SK-N-SH (cell line): Measurements from ENCODE around the gene HNRNPM. TPM values are rescaled to one million over a fixed set of nuclear protein-coding genes. Genes with fewer than 3 reads are reported as not detected.

Experiments used
- CTCF ChIA-PET: fragments of 300-600, 350-600 bp; formaldehyde crosslinking; extraction: SDS; loops from one replicate; lab custom pipeline; 2021; lab: Yijun Ruan, JAX
- POLR2A ChIA-PET: fragments of 350-600 bp; sonication (Branson Sonifier 250); formaldehyde crosslinking; extraction: SDS; loops from one replicate; lab custom pipeline; 2020; ENCODE audit warnings: antibody characterized with exemption, inconsistent platforms; lab: Yijun Ruan, JAX
- DNase-seq: peaks from one replicate; pipeline ENCODE4 v3.0.0; 2012
- H2AFZ ChIP-seq: fragments of 200-600 bp; sonication (generic); 2 replicates; pipeline ENCODE4 v1.8.1; 2016; ENCODE audit warnings: antibody characterized with exemption, mild to moderate bottlenecking, low read depth
- H3F3A ChIP-seq: fragments of 200-600 bp; sonication (generic); replicated peaks from 2 replicates; pipeline ENCODE3; 2016; ENCODE audit warnings: antibody characterized with exemption, mild to moderate bottlenecking; ENCODE audit not compliant: insufficient read depth
- H3K27ac ChIP-seq, 2 experiments: fragments of 200-500 bp in 1 of 2; fragments of 200-600 bp in 1 of 2; sonication (Bioruptor generic) in 1 of 2; sonication (generic), shearing (Covaris generic) in 1 of 2; 2 replicates each; pipeline versions ENCODE4 v1.5.1 to v1.6.1; 2014 to 2016; ENCODE audit warnings: low read depth in 2 of 2, inconsistent platforms in 1 of 2, low read length in 1 of 2, mild to moderate bottlenecking in 1 of 2, mixed read lengths in 1 of 2
- H3K27me3 ChIP-seq: fragments of 200-600 bp; sonication (generic), shearing (Covaris generic); 2 replicates; pipeline ENCODE4 v1.6.1; 2016; ENCODE audit warnings: mixed run types; ENCODE audit not compliant: insufficient read depth
- H3K36me3 ChIP-seq, 2 experiments: fragments of 200-500 bp in 1 of 2; fragments of 200-600 bp in 1 of 2; sonication (Bioruptor generic) in 1 of 2; sonication (generic) in 1 of 2; replicated peaks in 1 of 2; 2 replicates each; pipeline versions ENCODE3 to v1.5.1; 2014 to 2016; ENCODE audit warnings: low read length in 1 of 2, mild to moderate bottlenecking in 1 of 2; ENCODE audit not compliant: insufficient read depth in 2 of 2, control insufficient read depth in 1 of 2
- H3K4me1 ChIP-seq, 2 experiments: fragments of 200-500 bp in 1 of 2; fragments of 200-600 bp in 1 of 2; sonication (Bioruptor generic) in 1 of 2; sonication (generic), shearing (Covaris generic) in 1 of 2; 2 replicates each; pipeline versions ENCODE4 v1.5.1 to v1.6.1; 2014 to 2016; ENCODE audit warnings: low read depth in 1 of 2, low read length in 1 of 2, mixed run types in 1 of 2; ENCODE audit not compliant: insufficient read depth in 2 of 2, control insufficient read depth in 1 of 2
- H3K4me2 ChIP-seq: fragments of 200-600 bp; sonication (generic), shearing (Covaris generic); 2 replicates; pipeline ENCODE4 v1.6.1; 2017; ENCODE audit warnings: mixed run types
- H3K4me3 ChIP-seq, 2 experiments: fragments of 200-500 bp in 1 of 2; fragments of 200-600 bp in 1 of 2; sonication (Bioruptor generic) in 1 of 2; sonication (generic), shearing (Covaris generic) in 1 of 2; 2 replicates each; pipeline versions ENCODE4 v1.5.1 to v1.8.1; 2014 to 2016; ENCODE audit warnings: low read depth in 2 of 2, inconsistent platforms in 1 of 2, low read length in 1 of 2, mild to moderate bottlenecking in 1 of 2, mixed read lengths in 1 of 2, moderate library complexity in 1 of 2
- H3K79me2 ChIP-seq: fragments of 200-600 bp; sonication (generic); 2 replicates; pipeline ENCODE4 v1.8.1; 2017; ENCODE audit warnings: mild to moderate bottlenecking; ENCODE audit not compliant: insufficient read depth
- H3K9ac ChIP-seq: fragments of 200-600 bp; sonication (generic); 2 replicates; pipeline ENCODE4 v1.6.1; 2017; ENCODE audit warnings: mixed run types
- H3K9me2 ChIP-seq: fragments of 200-600 bp; sonication (generic); 2 replicates; pipeline ENCODE4 v1.6.1; 2017; ENCODE audit warnings: mixed run types
- H3K9me3 ChIP-seq: fragments of 200-600 bp; sonication (generic); 2 replicates; pipeline ENCODE4 v1.6.1; 2017; ENCODE audit warnings: mixed run types, mild to moderate bottlenecking, moderate library complexity
- H4K20me1 ChIP-seq: fragments of 200-600 bp; sonication (generic); 2 replicates; pipeline ENCODE4 v1.6.1; 2017; ENCODE audit warnings: mild to moderate bottlenecking, mixed run types; ENCODE audit not compliant: insufficient read depth
- CHD2 ChIP-seq: fragments of 150-350 bp; IDR thresholded peaks from 2 replicates; pipeline ENCODE4 v1.6.1; 2018; ENCODE audit warnings: low read length; ENCODE audit not compliant: partially characterized antibody
- CTCF ChIP-seq: fragments of 200-600 bp; sonication (generic); IDR thresholded peaks from 2 replicates; pipeline ENCODE4 v1.6.1; 2017; ENCODE audit warnings: antibody characterized with exemption, mild to moderate bottlenecking, moderate library complexity
- EP300 ChIP-seq, 2 experiments: IDR thresholded peaks; 2 replicates each; pipeline versions ENCODE4 v1.4.0 to v1.6.1; 2012; ENCODE audit warnings: borderline replicate concordance in 1 of 2, low read depth in 1 of 2, low read length in 1 of 2
- FOSL2 ChIP-seq: IDR thresholded peaks from 2 replicates; pipeline ENCODE4 v1.4.0; 2012; ENCODE audit warnings: low read depth, mild to moderate bottlenecking, moderate library complexity, borderline replicate concordance
- FOXM1 ChIP-seq: IDR thresholded peaks from 2 replicates; pipeline ENCODE4 v1.4.0; 2012; ENCODE audit warnings: low read depth, mild to moderate bottlenecking
- GABPA ChIP-seq: IDR thresholded peaks from 2 replicates; pipeline ENCODE4 v1.4.0; 2012; ENCODE audit warnings: low read depth, mild to moderate bottlenecking
- GATA2 ChIP-seq: sonication (generic); formaldehyde crosslinking; IDR thresholded peaks from 2 replicates; pipeline ENCODE4 v1.5.0; 2020; ENCODE audit warnings: mild to moderate bottlenecking, missing genetic modification reagents
- JUND ChIP-seq: IDR thresholded peaks from 2 replicates; pipeline ENCODE4 v1.4.0; 2012
- MAX ChIP-seq: IDR thresholded peaks from 2 replicates; pipeline ENCODE4 v1.4.0; 2012; ENCODE audit warnings: low read depth
- MXI1 ChIP-seq: IDR thresholded peaks from 2 replicates; pipeline ENCODE4 v1.6.1; 2012; ENCODE audit warnings: mild to moderate bottlenecking, low read depth, low read length, improper control_type of control experiment
- NFIC ChIP-seq: IDR thresholded peaks from 2 replicates; pipeline ENCODE4 v1.4.0; 2012; ENCODE audit warnings: borderline replicate concordance
- NRF1 ChIP-seq: IDR thresholded peaks from 2 replicates; pipeline ENCODE4 v1.6.1; 2012; ENCODE audit warnings: low read depth, mild to moderate bottlenecking, low read length
- PBX3 ChIP-seq: IDR thresholded peaks from 2 replicates; pipeline ENCODE4; 2012
- RFX5 ChIP-seq: IDR thresholded peaks from 2 replicates; pipeline ENCODE4 v1.6.1; 2012; ENCODE audit warnings: mild to moderate bottlenecking, improper control_type of control experiment, low read length
- SIN3A ChIP-seq: IDR thresholded peaks from 2 replicates; pipeline ENCODE4 v1.6.1; 2012; ENCODE audit warnings: low read depth, mild to moderate bottlenecking, low read length, moderate library complexity, borderline replicate concordance
- SMC3 ChIP-seq: IDR thresholded peaks from 2 replicates; pipeline ENCODE4 v1.6.1; 2012; ENCODE audit warnings: low read depth, low read length, improper control_type of control experiment
- TEAD4 ChIP-seq: IDR thresholded peaks from 2 replicates; pipeline ENCODE4 v1.4.0; 2012; ENCODE audit warnings: mild to moderate bottlenecking, borderline replicate concordance; ENCODE audit not compliant: insufficient read depth
- ZBTB33 ChIP-seq: IDR thresholded peaks from 2 replicates; pipeline ENCODE4 v1.4.0; 2012; ENCODE audit warnings: low read depth, borderline replicate concordance
- WGBS: methylation state at CpG from one replicate; pipeline ENCODE4 v1.1.6; 2017; ENCODE audit warnings: low lambda C conversion rate; 5-methylcytosine and 5-hydroxymethylcytosine counted together
- polyA plus RNA-seq, 3 experiments: library from polyadenylated mRNA; depleted of rRNA; stranded (reverse); fragments of >200 nt; gene quantifications; 2 replicates each; pipeline ENCODE4 v1.2.3, GENCODE V29; 2012

The HNRNPM gene
- polyA plus RNA-seq, 1 of the 3 experiments (the other 2 are of a cell fraction), result 205 TPM

- no peak overlapping the region for H3K4me3 ChIP-seq
- no peak overlapping the region for H3K9ac ChIP-seq
- no peaks in the 10 kb centered on the region for H3K27me3 ChIP-seq
- no peaks in the 10 kb centered on the region for H3K9me2 ChIP-seq
- H3K27ac ChIP-seq, result no peak overlapping the region
- no peak overlapping the region for H2AFZ ChIP-seq
- peaks cover 99% of the 10 kb centered on the region for H3K79me2 ChIP-seq
- H3K4me2 ChIP-seq, result no peak overlapping the region
- ChIA-PET CTCF (no interaction called here), POLR2A (interaction anchor here (0.7 kb wide), 1 partner anchor 20 kb away, joined by 3 read pairs; no protein-coding TSS in a partner anchor)
- WGBS, result 84% methylated on average over 4 of the region's 4 CpGs
- no peaks in the 10 kb centered on the region for H3F3A ChIP-seq
- TF ChIP-seq GABPA, result no peak
- TF ChIP-seq MXI1, result no peak
- TF ChIP-seq GATA2, result no peak
- TF ChIP-seq SIN3A, result no peak
- TF ChIP-seq FOXM1, result no peak
- no peak for TF ChIP-seq FOSL2
- TF ChIP-seq NFIC, result no peak
- no peak for TF ChIP-seq CHD2
- no peak for TF ChIP-seq RFX5
- no peak for TF ChIP-seq JUND
- no peak for TF ChIP-seq EP300 (IDR thresholded peaks at IDR 0.05; ENCODE audit: borderline replicate concordance in 1 of 2, low read depth in 1 of 2, low read length in 1 of 2)
- no peak for TF ChIP-seq ZBTB33
- TF ChIP-seq MAX, result no peak
- no peak for TF ChIP-seq NRF1
- TF ChIP-seq PBX3, result no peak
- TF ChIP-seq SMC3, result no peak
- TF ChIP-seq CTCF, result no peak
- no peak for TF ChIP-seq TEAD4
- H3K36me3 ChIP-seq, result peaks cover 83 to 88% of the 10 kb centered on the region in 2 experiments
- DNase-seq, result no peak
- no peaks in the 10 kb centered on the region for H3K9me3 ChIP-seq
- peaks cover 72% of the 10 kb centered on the region for H4K20me1 ChIP-seq
- peaks cover 0 to 26% of the 10 kb centered on the region in 2 experiments; a peak in 2 of 4 replicates for H3K4me1 ChIP-seq
Observed at GRCh38 chr19:8466018-8466417, 21.2 kb downstream of the HNRNPM start.
